WERI-Rb-1 (cell line): ENCODE data around the gene FEZF2.

Experiments used
- DNase-seq: peaks from one replicate; pipeline ENCODE4 v3.0.0-alpha.2; 2020
- H3K27ac ChIP-seq: fragments of 250-450 bp; sonication (Bioruptor Pico); 2 replicates; pipeline ENCODE4 v1.5.1; 2020; ENCODE audit warnings: mild to moderate bottlenecking, moderate library complexity
- H3K27me3 ChIP-seq: fragments of 250-450 bp; sonication (Bioruptor Pico); 2 replicates; pipeline ENCODE4 v1.5.1; 2021; ENCODE audit warnings: mild to moderate bottlenecking, low read depth, moderate library complexity; ENCODE audit not compliant: insufficient read depth, severe bottlenecking
- H3K36me3 ChIP-seq: fragments of 250-450 bp; sonication (Bioruptor Pico); 2 replicates; pipeline ENCODE4 v1.5.1; 2020; ENCODE audit warnings: mild to moderate bottlenecking, moderate library complexity
- H3K4me3 ChIP-seq: 2 replicates; pipeline ENCODE4 v1.5.1; 2011; ENCODE audit warnings: low read depth, mild to moderate bottlenecking, control low read depth, low read length
- H3K9me3 ChIP-seq: fragments of 250-450 bp; sonication (Bioruptor Pico); 2 replicates; pipeline ENCODE4 v1.5.1; 2021; ENCODE audit warnings: mild to moderate bottlenecking, moderate library complexity; ENCODE audit not compliant: severe bottlenecking
- TF ChIP-seq, protein P1 (sequence below): IDR thresholded peaks from 2 replicates; pipeline ENCODE4 v1.5.1; 2011; ENCODE audit warnings: low read depth, mild to moderate bottlenecking, control low read depth, inconsistent platforms, low read length

FEZF2 gene

GRCh38 chr3:62387251-62387650 is 13.9 kb upstream of the FEZF2 start:
- TF ChIP-seq, protein P1, sequence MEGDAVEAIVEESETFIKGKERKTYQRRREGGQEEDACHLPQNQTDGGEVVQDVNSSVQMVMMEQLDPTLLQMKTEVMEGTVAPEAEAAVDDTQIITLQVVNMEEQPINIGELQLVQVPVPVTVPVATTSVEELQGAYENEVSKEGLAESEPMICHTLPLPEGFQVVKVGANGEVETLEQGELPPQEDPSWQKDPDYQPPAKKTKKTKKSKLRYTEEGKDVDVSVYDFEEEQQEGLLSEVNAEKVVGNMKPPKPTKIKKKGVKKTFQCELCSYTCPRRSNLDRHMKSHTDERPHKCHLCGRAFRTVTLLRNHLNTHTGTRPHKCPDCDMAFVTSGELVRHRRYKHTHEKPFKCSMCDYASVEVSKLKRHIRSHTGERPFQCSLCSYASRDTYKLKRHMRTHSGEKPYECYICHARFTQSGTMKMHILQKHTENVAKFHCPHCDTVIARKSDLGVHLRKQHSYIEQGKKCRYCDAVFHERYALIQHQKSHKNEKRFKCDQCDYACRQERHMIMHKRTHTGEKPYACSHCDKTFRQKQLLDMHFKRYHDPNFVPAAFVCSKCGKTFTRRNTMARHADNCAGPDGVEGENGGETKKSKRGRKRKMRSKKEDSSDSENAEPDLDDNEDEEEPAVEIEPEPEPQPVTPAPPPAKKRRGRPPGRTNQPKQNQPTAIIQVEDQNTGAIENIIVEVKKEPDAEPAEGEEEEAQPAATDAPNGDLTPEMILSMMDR = no peak
- no peak for DNase-seq
- Histone ChIP-seq H3K4me3 (no peak overlapping the region), H3K27ac (no peak overlapping the region), H3K36me3 (no peaks in the 10 kb centered on the region), H3K27me3 (no peaks in the 10 kb centered on the region), H3K9me3 (no peaks in the 10 kb centered on the region)

DNA sequence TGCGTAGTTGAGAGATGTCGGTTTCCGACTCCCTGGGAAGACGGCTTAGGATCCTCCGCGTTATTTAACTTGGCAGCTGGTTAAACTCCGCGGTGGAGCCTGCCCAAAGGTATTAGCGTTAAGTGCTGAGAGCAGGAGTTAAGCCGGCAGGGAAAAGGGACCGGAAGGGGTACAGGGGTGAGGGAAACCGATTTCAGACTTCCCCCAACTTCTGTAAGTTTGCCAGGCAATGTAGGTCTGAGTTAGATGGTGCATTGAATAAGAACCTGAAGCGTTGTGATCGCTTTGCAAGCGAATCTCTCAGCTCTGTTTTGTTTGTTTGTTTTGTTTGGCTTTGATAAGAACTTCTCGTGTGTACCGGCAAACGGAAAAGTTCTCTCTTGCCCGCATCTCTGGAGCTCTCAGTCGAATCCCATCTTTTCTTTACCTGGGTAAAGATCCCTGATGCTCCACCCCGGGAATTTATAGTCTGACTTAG is 6.0 kb upstream of the FEZF2 start:
- Histone ChIP-seq H3K36me3 (no peaks in the 10 kb centered on the region), H3K27me3 (peaks cover 49% of the 10 kb centered on the region), H3K4me3 (peak overlapping the region; percentile 32), H3K9me3 (no peaks in the 10 kb centered on the region), H3K27ac (no peak overlapping the region)
- TF ChIP-seq, protein P1 = no peak
- peak; percentile 80 for DNase-seq

- Histone ChIP-seq H3K36me3 (no peaks in the 10 kb centered on the region), H3K27me3 (peaks cover 54% of the 10 kb centered on the region), H3K27ac (no peak overlapping the region), H3K9me3 (no peaks in the 10 kb centered on the region), H3K4me3 (peak overlapping the region; percentile 32)
- no peak for DNase-seq
- TF ChIP-seq, protein P1 = no peak
Observed at GRCh38 chr3:62378921-62379320, 5.6 kb upstream of the FEZF2 start.

- DNase-seq = no peak
- no peaks in the 10 kb centered on the region for H3K9me3 ChIP-seq
- TF ChIP-seq, protein P1 = no peak
- no peaks in the 10 kb centered on the region for H3K36me3 ChIP-seq
- peak overlapping the region; percentile 32 for H3K4me3 ChIP-seq
- peaks cover 59% of the 10 kb centered on the region for H3K27me3 ChIP-seq
- no peak overlapping the region for H3K27ac ChIP-seq
Observed at GRCh38 chr3:62378311-62378789, 5.0 kb upstream of the FEZF2 start.

DNA sequence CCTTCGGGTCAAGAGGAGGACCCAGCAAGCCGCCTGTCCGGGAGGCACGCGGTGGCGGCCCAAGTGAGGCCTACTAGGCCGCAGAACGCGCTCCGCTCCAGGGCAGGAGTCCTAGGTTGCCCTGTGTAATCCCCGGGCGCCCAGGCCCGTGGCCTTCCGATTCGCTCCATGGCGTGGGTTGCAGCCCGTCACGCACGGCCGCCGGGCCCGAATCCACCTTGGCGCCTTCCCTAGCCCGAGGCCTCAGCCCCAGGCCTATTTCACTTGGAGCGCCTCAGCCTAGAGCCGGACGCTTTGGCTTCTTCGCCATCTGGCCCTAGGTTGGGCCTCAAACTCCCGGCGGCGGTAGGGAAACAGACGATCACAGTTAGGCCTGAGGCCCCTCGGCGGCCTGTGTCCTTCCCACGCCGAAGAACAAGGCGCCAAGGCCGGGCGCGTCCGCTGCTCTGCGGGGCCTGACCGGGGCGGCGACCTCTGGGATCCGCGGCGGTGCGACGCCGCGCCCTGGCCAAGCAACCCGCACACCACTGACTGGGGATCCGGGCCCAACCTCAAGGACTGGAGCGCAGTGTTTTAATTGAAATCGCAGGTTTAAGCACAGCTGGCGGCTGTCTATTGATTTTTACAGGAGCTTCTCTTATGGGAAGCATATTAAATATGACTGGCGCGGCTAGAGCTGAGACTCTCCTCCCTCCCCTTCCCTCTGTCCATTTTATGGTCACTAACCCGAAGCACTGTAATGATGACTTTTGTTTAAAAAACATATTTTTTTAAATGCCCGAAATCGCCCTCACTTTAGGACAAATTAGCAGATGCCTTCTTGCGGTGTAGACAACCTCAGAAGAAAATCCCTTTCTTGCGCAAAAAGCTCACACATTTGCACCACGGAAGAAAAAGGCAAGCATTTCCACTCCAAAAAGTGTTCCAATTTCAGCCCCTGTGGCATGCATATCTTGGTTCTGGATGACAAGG is 3.8 kb upstream of the FEZF2 start:
- TF ChIP-seq, protein P1 = no peak
- DNase-seq = no peak
- H3K27ac ChIP-seq = no peak overlapping the region
- peaks cover 71% of the 10 kb centered on the region for H3K27me3 ChIP-seq
- no peaks in the 10 kb centered on the region for H3K9me3 ChIP-seq
- no peaks in the 10 kb centered on the region for H3K36me3 ChIP-seq
- H3K4me3 ChIP-seq = no peak overlapping the region
